K562 (cell line): ENCODE results near the gene GBF1. TPM values are rescaled to one million over a fixed set of nuclear protein-coding genes. Genes with fewer than 3 reads are reported as not detected.
A peak's percentile ranks its signal among the peaks of the same experiment; 100 is the strongest.

Source experiments
- ARID2 ChIP-seq: fragments of 450-650 bp; IDR thresholded peaks from 2 replicates; pipeline ENCODE4 v1.6.1; 2017; ENCODE audit warnings: antibody characterized with exemption, mild to moderate bottlenecking
- BACH1 ChIP-seq: fragments of 200-800 bp; sonication (Bioruptor generic); IDR thresholded peaks from 2 replicates; pipeline ENCODE4 v1.6.1; 2016; ENCODE audit warnings: missing genetic modification characterization, missing compliant biosample characterization
- CSDE1 ChIP-seq, 2 experiments: fragments of 450-650 bp; IDR thresholded peaks; 2 replicates each; pipeline ENCODE4 v1.6.1; 2016; ENCODE audit warnings: mild to moderate bottlenecking in 1 of 2
- CXXC5 ChIP-seq: fragments of 250-450 bp; sonication (Bioruptor Pico); IDR thresholded peaks from 2 replicates; pipeline ENCODE4 v1.8.0; 2022; ENCODE audit warnings: inconsistent platforms, mild to moderate bottlenecking, moderate library complexity
- EHMT2 ChIP-seq: fragments of 450-650 bp; IDR thresholded peaks from 2 replicates; pipeline ENCODE4 v1.6.1; 2018; ENCODE audit warnings: antibody characterized with exemption
- FOSL1 ChIP-seq: fragments of 200-800 bp; sonication (Bioruptor generic); conservative IDR thresholded peaks from 2 replicates; pipeline ENCODE4 v1.6.1; 2016; ENCODE audit warnings: missing genetic modification characterization, missing compliant biosample characterization
- GTF2A2 ChIP-seq: IDR thresholded peaks from 2 replicates; pipeline ENCODE4 v1.6.1; 2016; ENCODE audit warnings: mild to moderate bottlenecking, missing genetic modification characterization, missing compliant biosample characterization
- HMBOX1 ChIP-seq: sonication (generic); IDR thresholded peaks from 2 replicates; pipeline ENCODE4 v1.6.1; 2016
- KDM1A ChIP-seq, 2 experiments: fragments of 450-650 bp; IDR thresholded peaks; 2 replicates each; pipeline ENCODE4 v1.6.1; 2016; ENCODE audit warnings: mild to moderate bottlenecking in 2 of 2
- MEF2D ChIP-seq: conservative IDR thresholded peaks from 2 replicates; pipeline ENCODE4 v1.6.1; 2016; ENCODE audit warnings: low read depth, missing genetic modification characterization, missing compliant biosample characterization
- NR0B1 ChIP-seq: fragments of 450-650 bp; IDR thresholded peaks from one replicate; pipeline ENCODE4 v1.6.1; 2018; ENCODE audit warnings: mild to moderate bottlenecking, moderate library complexity; ENCODE audit not compliant: partially characterized antibody
- RUNX1 ChIP-seq: sonication (generic); IDR thresholded peaks from 2 replicates; pipeline ENCODE4 v1.6.1; 2016; ENCODE audit warnings: antibody characterized with exemption, low read depth
- SP2 ChIP-seq: IDR thresholded peaks from 2 replicates; pipeline ENCODE4 v1.6.1; 2011; ENCODE audit warnings: mild to moderate bottlenecking, low read depth, low read length, moderate library complexity; ENCODE audit not compliant: poor library complexity, severe bottlenecking; ENCODE audit errors: extremely low read depth
- SPI1 ChIP-seq: IDR thresholded peaks from 2 replicates; pipeline ENCODE4 v1.6.1; 2011; ENCODE audit warnings: low read depth, low read length, control low read depth, borderline replicate concordance
- SREBF1 ChIP-seq: fragments of 150-350 bp; IDR thresholded peaks from 2 replicates; pipeline ENCODE4 v1.6.1; 2014; ENCODE audit warnings: antibody characterized with exemption, low read depth, low read length, borderline replicate concordance
- ZBED1 ChIP-seq: IDR thresholded peaks from 2 replicates; pipeline ENCODE4 v1.6.1; 2014
- ZBTB12 ChIP-seq: fragments of 250-450 bp; sonication (Bioruptor Pico); IDR thresholded peaks from 2 replicates; pipeline ENCODE4 v1.4.0; 2020
- ZBTB49 ChIP-seq: sonication (generic); formaldehyde crosslinking; IDR thresholded peaks from 2 replicates; pipeline ENCODE4 v1.8.0; 2022; ENCODE audit warnings: missing genetic modification reagents, mild to moderate bottlenecking, borderline replicate concordance
- ZC3H11A ChIP-seq: IDR thresholded peaks from 2 replicates; pipeline ENCODE4 v1.6.1; 2012; ENCODE audit warnings: low read depth, low read length, improper control_type of control experiment
- ZNF511 ChIP-seq: sonication (generic); formaldehyde crosslinking; IDR thresholded peaks from 2 replicates; pipeline ENCODE4 v1.8.0; 2022; ENCODE audit warnings: mild to moderate bottlenecking, missing genetic modification reagents
- polyA plus RNA-seq, 8 experiments: library from polyadenylated mRNA; depleted of rRNA in 4 of 8; stranded (reverse) in 5 of 8; unstranded in 3 of 8; fragments of >200 nt; fragmentation: Nextera tagmentation in 2 of 8; fragmentation: Illumina TruSeq in 1 of 8; extraction: Ambion mirVana in 2 of 8; extraction: Trizol in 1 of 8; gene quantifications; 2 replicates each; pipeline versions ENCODE4 v1.2.1 to v1.2.3, GENCODE V29; 2011 to 2014; ENCODE audit warnings: inconsistent platforms in 1 of 8, missing spikeins in 1 of 8
- total RNA-seq, 7 experiments: library from RNA; depleted of rRNA in 6 of 7; stranded (reverse); fragments of >200 nt in 6 of 7; fragmentation: Illumina TruSeq in 2 of 7; extraction: Trizol in 2 of 7; gene quantifications; 2 replicates each; pipeline versions ENCODE4 v1.2.1 to v1.2.3, GENCODE V29; 2011 to 2021; ENCODE audit warnings: low replicate concordance in 1 of 7

GBF1 gene
- total and polyA plus RNA-seq, 9 of the 15 experiments (the other 6 are each of a cell fraction or from before 2014, with no cell fraction given) = 0.69 to 28.0 (median 10.3) TPM

GRCh38 chr10:102394079-102394800, 148.9 kb downstream of the GBF1 start (continued):
- no peak for TF ChIP-seq ZC3H11A
- TF ChIP-seq SREBF1 = no peak
- no peak for TF ChIP-seq GTF2A2 (tag)
- TF ChIP-seq HMBOX1 = no peak
- TF ChIP-seq BACH1 (tag) = no peak
- TF ChIP-seq ZNF511 (CRISPR knock-in tag) = no peak
- TF ChIP-seq ZBTB49 (CRISPR knock-in tag) = no peak
- no peak for TF ChIP-seq RUNX1
- TF ChIP-seq FOSL1 (tag) = no peak
- TF ChIP-seq MEF2D = no peak
- TF ChIP-seq CSDE1 (IDR thresholded peaks at IDR 0.05) = peak in 1 of 2 experiments; percentile 15; a peak in 1 of 4 replicates
- TF ChIP-seq SPI1 = peak; percentile 88
- no peak for TF ChIP-seq NR0B1
- TF ChIP-seq EHMT2 = no peak
- TF ChIP-seq ZBTB12 (CRISPR knock-in tag) = peak; percentile 91
- TF ChIP-seq CXXC5 (CRISPR knock-in tag) = peak; percentile 57
- no peak for TF ChIP-seq ZBED1
- TF ChIP-seq KDM1A (IDR thresholded peaks at IDR 0.05) = no peak
- no peak for TF ChIP-seq SP2
- no peak for TF ChIP-seq ARID2
